Panc1 (cell line): ENCODE data around the gene FSIP1.

Experiments
- POLR2AphosphoS5 ChIP-seq: IDR thresholded peaks from 2 replicates; pipeline ENCODE4 v1.6.1; 2012; ENCODE audit warnings: mild to moderate bottlenecking, low read depth, low read length, moderate library complexity
- SIN3A ChIP-seq: IDR thresholded peaks from 2 replicates; pipeline ENCODE4 v1.6.1; 2012; ENCODE audit warnings: low read depth, mild to moderate bottlenecking, low read length, moderate library complexity, borderline replicate concordance; ENCODE audit not compliant: insufficient read depth
- TCF7L2 ChIP-seq: IDR thresholded peaks from 2 replicates; pipeline ENCODE4 v1.6.1; 2011; ENCODE audit warnings: mild to moderate bottlenecking, low read depth, low read length, inconsistent platforms
- TF ChIP-seq, protein P1 (sequence below): fragments of 450-650 bp; IDR thresholded peaks from 2 replicates; pipeline ENCODE4 v1.5.1; 2017; ENCODE audit warnings: mild to moderate bottlenecking
- TF ChIP-seq, protein P2 (sequence below), 2 experiments: IDR thresholded peaks; 2 replicates each; pipeline ENCODE4 v1.6.1; 2011 to 2012; ENCODE audit warnings: low read depth in 2 of 2, control low read depth in 1 of 2, low read length in 1 of 2, mild to moderate bottlenecking in 1 of 2, moderate library complexity in 1 of 2; ENCODE audit not compliant: insufficient read depth in 1 of 2

DNA sequence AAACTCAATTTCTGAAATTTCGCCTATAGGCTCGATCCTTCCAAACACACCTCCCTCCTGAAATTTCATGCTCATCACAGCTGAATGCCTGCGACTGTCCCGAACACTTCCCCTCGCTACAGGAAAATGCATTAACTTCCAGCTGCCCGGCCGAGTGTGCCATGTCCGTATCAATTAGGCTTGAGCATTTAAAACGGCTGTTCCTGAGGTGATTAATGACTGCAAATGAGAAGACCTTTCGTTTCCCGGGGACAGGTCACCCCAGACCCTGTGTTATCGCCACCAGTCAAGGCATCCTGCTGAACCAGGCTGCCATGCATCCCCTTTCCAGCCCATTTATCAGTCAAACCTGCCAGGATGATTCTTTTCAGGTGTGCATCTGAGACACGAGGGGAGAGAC, 138.5 kb downstream of the FSIP1 start:
- TF ChIP-seq, protein P1, sequence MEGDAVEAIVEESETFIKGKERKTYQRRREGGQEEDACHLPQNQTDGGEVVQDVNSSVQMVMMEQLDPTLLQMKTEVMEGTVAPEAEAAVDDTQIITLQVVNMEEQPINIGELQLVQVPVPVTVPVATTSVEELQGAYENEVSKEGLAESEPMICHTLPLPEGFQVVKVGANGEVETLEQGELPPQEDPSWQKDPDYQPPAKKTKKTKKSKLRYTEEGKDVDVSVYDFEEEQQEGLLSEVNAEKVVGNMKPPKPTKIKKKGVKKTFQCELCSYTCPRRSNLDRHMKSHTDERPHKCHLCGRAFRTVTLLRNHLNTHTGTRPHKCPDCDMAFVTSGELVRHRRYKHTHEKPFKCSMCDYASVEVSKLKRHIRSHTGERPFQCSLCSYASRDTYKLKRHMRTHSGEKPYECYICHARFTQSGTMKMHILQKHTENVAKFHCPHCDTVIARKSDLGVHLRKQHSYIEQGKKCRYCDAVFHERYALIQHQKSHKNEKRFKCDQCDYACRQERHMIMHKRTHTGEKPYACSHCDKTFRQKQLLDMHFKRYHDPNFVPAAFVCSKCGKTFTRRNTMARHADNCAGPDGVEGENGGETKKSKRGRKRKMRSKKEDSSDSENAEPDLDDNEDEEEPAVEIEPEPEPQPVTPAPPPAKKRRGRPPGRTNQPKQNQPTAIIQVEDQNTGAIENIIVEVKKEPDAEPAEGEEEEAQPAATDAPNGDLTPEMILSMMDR = no peak
- TF ChIP-seq POLR2AphosphoS5 (no peak), SIN3A (no peak), TCF7L2 (no peak)
- TF ChIP-seq, protein P2, sequence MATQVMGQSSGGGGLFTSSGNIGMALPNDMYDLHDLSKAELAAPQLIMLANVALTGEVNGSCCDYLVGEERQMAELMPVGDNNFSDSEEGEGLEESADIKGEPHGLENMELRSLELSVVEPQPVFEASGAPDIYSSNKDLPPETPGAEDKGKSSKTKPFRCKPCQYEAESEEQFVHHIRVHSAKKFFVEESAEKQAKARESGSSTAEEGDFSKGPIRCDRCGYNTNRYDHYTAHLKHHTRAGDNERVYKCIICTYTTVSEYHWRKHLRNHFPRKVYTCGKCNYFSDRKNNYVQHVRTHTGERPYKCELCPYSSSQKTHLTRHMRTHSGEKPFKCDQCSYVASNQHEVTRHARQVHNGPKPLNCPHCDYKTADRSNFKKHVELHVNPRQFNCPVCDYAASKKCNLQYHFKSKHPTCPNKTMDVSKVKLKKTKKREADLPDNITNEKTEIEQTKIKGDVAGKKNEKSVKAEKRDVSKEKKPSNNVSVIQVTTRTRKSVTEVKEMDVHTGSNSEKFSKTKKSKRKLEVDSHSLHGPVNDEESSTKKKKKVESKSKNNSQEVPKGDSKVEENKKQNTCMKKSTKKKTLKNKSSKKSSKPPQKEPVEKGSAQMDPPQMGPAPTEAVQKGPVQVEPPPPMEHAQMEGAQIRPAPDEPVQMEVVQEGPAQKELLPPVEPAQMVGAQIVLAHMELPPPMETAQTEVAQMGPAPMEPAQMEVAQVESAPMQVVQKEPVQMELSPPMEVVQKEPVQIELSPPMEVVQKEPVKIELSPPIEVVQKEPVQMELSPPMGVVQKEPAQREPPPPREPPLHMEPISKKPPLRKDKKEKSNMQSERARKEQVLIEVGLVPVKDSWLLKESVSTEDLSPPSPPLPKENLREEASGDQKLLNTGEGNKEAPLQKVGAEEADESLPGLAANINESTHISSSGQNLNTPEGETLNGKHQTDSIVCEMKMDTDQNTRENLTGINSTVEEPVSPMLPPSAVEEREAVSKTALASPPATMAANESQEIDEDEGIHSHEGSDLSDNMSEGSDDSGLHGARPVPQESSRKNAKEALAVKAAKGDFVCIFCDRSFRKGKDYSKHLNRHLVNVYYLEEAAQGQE (IDR thresholded peaks at IDR 0.05; ENCODE audit: insufficient read depth in 1 of 2, low read depth in 2 of 2, low read length in 1 of 2) = no peak
